Loucy (cell line): Measurements from ENCODE around the gene DVL3.

Experiments used
- EZH2phosphoT487 ChIP-seq: fragments of 200-600 bp; IDR thresholded peaks from 2 replicates; pipeline ENCODE4 v1.6.1; 2018; ENCODE audit warnings: antibody characterized with exemption, mild to moderate bottlenecking, moderate library complexity, borderline replicate concordance
- TF ChIP-seq, protein P1 (sequence below): fragments of 200-600 bp; sonication (generic); conservative IDR thresholded peaks from 2 replicates; pipeline ENCODE4 v1.5.1; 2014; ENCODE audit warnings: mild to moderate bottlenecking, antibody characterized with exemption, low read length

DNA sequence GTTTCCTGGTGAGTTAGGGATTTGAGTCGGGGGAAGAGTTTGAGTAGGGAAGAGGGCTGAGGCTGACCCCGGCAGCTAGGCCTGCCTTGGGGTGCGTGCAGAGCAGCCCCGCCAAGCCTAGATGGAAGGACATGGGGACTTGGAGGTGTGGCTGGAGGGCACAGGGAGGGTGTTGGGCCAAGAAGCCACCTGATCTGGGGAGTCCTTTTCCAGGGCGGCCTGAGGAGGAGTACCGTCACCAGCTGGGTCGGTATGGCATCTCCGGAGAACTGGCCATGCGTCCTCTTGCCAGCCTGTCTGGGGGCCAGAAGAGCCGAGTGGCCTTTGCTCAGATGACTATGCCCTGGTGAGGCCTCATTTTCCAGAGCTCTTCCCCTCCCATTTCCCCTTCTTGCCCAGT, 37.7 kb downstream of the DVL3 start:
- TF ChIP-seq, protein P1, sequence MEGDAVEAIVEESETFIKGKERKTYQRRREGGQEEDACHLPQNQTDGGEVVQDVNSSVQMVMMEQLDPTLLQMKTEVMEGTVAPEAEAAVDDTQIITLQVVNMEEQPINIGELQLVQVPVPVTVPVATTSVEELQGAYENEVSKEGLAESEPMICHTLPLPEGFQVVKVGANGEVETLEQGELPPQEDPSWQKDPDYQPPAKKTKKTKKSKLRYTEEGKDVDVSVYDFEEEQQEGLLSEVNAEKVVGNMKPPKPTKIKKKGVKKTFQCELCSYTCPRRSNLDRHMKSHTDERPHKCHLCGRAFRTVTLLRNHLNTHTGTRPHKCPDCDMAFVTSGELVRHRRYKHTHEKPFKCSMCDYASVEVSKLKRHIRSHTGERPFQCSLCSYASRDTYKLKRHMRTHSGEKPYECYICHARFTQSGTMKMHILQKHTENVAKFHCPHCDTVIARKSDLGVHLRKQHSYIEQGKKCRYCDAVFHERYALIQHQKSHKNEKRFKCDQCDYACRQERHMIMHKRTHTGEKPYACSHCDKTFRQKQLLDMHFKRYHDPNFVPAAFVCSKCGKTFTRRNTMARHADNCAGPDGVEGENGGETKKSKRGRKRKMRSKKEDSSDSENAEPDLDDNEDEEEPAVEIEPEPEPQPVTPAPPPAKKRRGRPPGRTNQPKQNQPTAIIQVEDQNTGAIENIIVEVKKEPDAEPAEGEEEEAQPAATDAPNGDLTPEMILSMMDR, result no peak
- no peak for TF ChIP-seq EZH2phosphoT487
